Panc1 (cell line): ENCODE data around the gene ERCC1. TPM values are rescaled to one million over a fixed set of nuclear protein-coding genes. Genes with fewer than 3 reads are reported as not detected.

ENCODE experiments used
- ATAC-seq: fragments of 200-7000 bp; cut with Tn5 transposase; 2 replicates; pipeline ENCODE4 v1.9.1; 2020; ENCODE audit warnings: mild to moderate bottlenecking, moderate library complexity
- BruUV-seq: library from RNA; stranded (reverse); fragments of 400-500 nt; replicated peaks from 2 replicates; lab custom pipeline; 2021; lab: Mats Ljungman, UMichigan
- CTCF ChIA-PET: fragments of 300-600 bp; sonication (Branson Sonifier 250); formaldehyde crosslinking; loops from one replicate; lab custom pipeline; 2022; ENCODE audit warnings: antibody characterized with exemption; lab: Charles Lee
- POLR2A ChIA-PET: fragments of 300-600 bp; sonication (Branson Sonifier 250); formaldehyde crosslinking; loops from one replicate; lab custom pipeline; 2022; ENCODE audit warnings: antibody characterized with exemption; lab: Charles Lee
- DNase-seq: peaks from one replicate; pipeline ENCODE4 v3.0.0-alpha.2; 2010; ENCODE audit warnings: low read depth, low spot score
- H3K27ac ChIP-seq: 2 replicates; pipeline ENCODE4 v1.5.1; 2011; ENCODE audit warnings: mild to moderate bottlenecking, low read length, inconsistent platforms
- H3K27me3 ChIP-seq: fragments of 200-500 bp; sonication (Bioruptor generic); 2 replicates; pipeline ENCODE4 v1.6.0; 2014; ENCODE audit warnings: low read length, inconsistent platforms; ENCODE audit not compliant: control insufficient read depth, insufficient read depth
- H3K36me3 ChIP-seq: fragments of 200-500 bp; sonication (Bioruptor generic); 2 replicates; pipeline ENCODE4 v1.5.1; 2014; ENCODE audit warnings: inconsistent platforms, mild to moderate bottlenecking, low read length, moderate library complexity; ENCODE audit not compliant: control insufficient read depth, insufficient read depth
- H3K4me1 ChIP-seq: 2 replicates; pipeline ENCODE4 v1.5.1; 2011; ENCODE audit warnings: inconsistent platforms, mild to moderate bottlenecking, low read length, moderate library complexity; ENCODE audit not compliant: control insufficient read depth, insufficient read depth
- H3K4me3 ChIP-seq, 2 experiments: 2 replicates each; pipeline ENCODE4 v1.5.1; 2011 to 2012; ENCODE audit warnings: low read depth in 2 of 2, low read length in 2 of 2, mild to moderate bottlenecking in 2 of 2, inconsistent platforms in 1 of 2, moderate library complexity in 1 of 2
- H3K9me3 ChIP-seq: fragments of 200-500 bp; sonication (Bioruptor generic); 2 replicates; pipeline ENCODE4 v1.5.1; 2014; ENCODE audit warnings: low read depth, mild to moderate bottlenecking, inconsistent platforms, low read length, moderate library complexity; ENCODE audit not compliant: control insufficient read depth, insufficient read depth
- POLR2AphosphoS5 ChIP-seq: IDR thresholded peaks from 2 replicates; pipeline ENCODE4 v1.6.1; 2012; ENCODE audit warnings: mild to moderate bottlenecking, low read depth, low read length, moderate library complexity
- SIN3A ChIP-seq: IDR thresholded peaks from 2 replicates; pipeline ENCODE4 v1.6.1; 2012; ENCODE audit warnings: low read depth, mild to moderate bottlenecking, low read length, moderate library complexity, borderline replicate concordance; ENCODE audit not compliant: insufficient read depth
- TCF7L2 ChIP-seq: IDR thresholded peaks from 2 replicates; pipeline ENCODE4 v1.6.1; 2011; ENCODE audit warnings: mild to moderate bottlenecking, low read depth, low read length, inconsistent platforms
- in situ Hi-C: cut with HindIII; loops from 2 replicates; pipeline ENCODE4 v1.10.0; 2016; ENCODE audit warnings: low sequenced_read_pairs, low pct_unique_long_range_greater_than_20kb
- intact Hi-C: fragments of 100-400 bp; cut with micrococcal nuclease; formaldehyde crosslinking; loops from one replicate; pipeline ENCODE4 v1.10.0; 2022; ENCODE audit not compliant: unreplicated experiment
- total RNA-seq: library from RNA; stranded (reverse); gene quantifications from one replicate; pipeline ENCODE4 v1.2.1, GENCODE V29; 2021; ENCODE audit not compliant: unreplicated experiment
- TF ChIP-seq, protein P1 (sequence below): fragments of 450-650 bp; IDR thresholded peaks from 2 replicates; pipeline ENCODE4 v1.5.1; 2017; ENCODE audit warnings: mild to moderate bottlenecking
- TF ChIP-seq, protein P2 (sequence below), 2 experiments: IDR thresholded peaks; 2 replicates each; pipeline ENCODE4 v1.6.1; 2011 to 2012; ENCODE audit warnings: low read depth in 2 of 2, control low read depth in 1 of 2, low read length in 1 of 2, mild to moderate bottlenecking in 1 of 2, moderate library complexity in 1 of 2; ENCODE audit not compliant: insufficient read depth in 1 of 2

ERCC1 gene
- total RNA-seq, 1 experiment from 2014 or later: 80.3 TPM

DNA sequence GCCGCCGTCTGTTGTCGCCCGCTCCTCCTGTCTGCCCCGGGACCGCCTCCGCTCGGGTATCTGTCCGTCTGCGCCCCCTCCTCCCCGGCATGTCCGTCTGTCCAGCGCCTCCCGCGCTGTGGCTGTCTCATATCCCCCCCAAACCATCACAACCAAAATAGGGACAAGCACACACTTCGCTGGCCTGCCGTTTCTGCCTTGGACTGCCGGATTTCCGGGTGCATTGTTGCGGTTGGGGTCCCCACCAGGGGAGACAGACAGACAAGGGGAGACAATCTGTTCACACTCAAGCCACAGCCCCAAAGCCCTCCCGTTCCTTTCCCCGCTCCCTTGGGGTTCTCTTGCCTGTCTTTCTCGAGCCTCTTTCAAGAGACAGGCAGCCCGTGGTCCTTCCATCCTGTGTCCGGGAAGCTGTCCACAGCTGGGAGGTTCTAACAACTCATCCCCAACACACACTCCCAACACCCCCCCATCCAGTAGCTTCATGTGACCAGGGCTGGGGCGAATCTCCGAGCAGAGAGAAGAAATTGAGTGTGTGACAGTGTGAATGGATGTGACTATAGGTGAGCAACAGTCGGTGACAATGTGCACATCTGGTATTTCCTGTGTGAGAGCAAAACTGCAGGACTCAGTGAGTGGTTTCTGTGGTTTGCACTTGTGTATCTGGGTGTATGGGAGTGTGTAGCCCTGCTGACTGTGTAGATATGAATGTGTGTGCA is 27.6 kb upstream of the ERCC1 start:
- ATAC-seq: peak; percentile 17
- BruUV-seq: TSS peak; percentile 93
- intact Hi-C loops (no loop called here), in situ Hi-C loops (no loop called here)
- Histone ChIP-seq H3K27ac (peak overlapping the region; percentile 48), H3K4me3 (peak overlapping the region; percentile 59 to 74), H3K27me3 (no peaks in the 10 kb centered on the region), H3K36me3 (no peaks in the 10 kb centered on the region), H3K4me1 (peaks cover 21% of the 10 kb centered on the region), H3K9me3 (no peaks in the 10 kb centered on the region)
- ChIA-PET CTCF (no interaction called here), POLR2A (interaction anchor here (0.6 to 2.8 kb wide), 2 partner anchors 16 to 26 kb away, joined by 7 to 20 read pairs; no protein-coding TSS in a partner anchor)
- no peak for DNase-seq
- TF ChIP-seq SIN3A: no peak; the same call in 1 of the 2 replicates
- TF ChIP-seq, protein P1, sequence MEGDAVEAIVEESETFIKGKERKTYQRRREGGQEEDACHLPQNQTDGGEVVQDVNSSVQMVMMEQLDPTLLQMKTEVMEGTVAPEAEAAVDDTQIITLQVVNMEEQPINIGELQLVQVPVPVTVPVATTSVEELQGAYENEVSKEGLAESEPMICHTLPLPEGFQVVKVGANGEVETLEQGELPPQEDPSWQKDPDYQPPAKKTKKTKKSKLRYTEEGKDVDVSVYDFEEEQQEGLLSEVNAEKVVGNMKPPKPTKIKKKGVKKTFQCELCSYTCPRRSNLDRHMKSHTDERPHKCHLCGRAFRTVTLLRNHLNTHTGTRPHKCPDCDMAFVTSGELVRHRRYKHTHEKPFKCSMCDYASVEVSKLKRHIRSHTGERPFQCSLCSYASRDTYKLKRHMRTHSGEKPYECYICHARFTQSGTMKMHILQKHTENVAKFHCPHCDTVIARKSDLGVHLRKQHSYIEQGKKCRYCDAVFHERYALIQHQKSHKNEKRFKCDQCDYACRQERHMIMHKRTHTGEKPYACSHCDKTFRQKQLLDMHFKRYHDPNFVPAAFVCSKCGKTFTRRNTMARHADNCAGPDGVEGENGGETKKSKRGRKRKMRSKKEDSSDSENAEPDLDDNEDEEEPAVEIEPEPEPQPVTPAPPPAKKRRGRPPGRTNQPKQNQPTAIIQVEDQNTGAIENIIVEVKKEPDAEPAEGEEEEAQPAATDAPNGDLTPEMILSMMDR: no peak
- no peak for TF ChIP-seq POLR2AphosphoS5
- no peak for TF ChIP-seq TCF7L2
- TF ChIP-seq, protein P2, sequence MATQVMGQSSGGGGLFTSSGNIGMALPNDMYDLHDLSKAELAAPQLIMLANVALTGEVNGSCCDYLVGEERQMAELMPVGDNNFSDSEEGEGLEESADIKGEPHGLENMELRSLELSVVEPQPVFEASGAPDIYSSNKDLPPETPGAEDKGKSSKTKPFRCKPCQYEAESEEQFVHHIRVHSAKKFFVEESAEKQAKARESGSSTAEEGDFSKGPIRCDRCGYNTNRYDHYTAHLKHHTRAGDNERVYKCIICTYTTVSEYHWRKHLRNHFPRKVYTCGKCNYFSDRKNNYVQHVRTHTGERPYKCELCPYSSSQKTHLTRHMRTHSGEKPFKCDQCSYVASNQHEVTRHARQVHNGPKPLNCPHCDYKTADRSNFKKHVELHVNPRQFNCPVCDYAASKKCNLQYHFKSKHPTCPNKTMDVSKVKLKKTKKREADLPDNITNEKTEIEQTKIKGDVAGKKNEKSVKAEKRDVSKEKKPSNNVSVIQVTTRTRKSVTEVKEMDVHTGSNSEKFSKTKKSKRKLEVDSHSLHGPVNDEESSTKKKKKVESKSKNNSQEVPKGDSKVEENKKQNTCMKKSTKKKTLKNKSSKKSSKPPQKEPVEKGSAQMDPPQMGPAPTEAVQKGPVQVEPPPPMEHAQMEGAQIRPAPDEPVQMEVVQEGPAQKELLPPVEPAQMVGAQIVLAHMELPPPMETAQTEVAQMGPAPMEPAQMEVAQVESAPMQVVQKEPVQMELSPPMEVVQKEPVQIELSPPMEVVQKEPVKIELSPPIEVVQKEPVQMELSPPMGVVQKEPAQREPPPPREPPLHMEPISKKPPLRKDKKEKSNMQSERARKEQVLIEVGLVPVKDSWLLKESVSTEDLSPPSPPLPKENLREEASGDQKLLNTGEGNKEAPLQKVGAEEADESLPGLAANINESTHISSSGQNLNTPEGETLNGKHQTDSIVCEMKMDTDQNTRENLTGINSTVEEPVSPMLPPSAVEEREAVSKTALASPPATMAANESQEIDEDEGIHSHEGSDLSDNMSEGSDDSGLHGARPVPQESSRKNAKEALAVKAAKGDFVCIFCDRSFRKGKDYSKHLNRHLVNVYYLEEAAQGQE (IDR thresholded peaks at IDR 0.05; ENCODE audit: insufficient read depth in 1 of 2, low read depth in 2 of 2, low read length in 1 of 2): no peak

DNA sequence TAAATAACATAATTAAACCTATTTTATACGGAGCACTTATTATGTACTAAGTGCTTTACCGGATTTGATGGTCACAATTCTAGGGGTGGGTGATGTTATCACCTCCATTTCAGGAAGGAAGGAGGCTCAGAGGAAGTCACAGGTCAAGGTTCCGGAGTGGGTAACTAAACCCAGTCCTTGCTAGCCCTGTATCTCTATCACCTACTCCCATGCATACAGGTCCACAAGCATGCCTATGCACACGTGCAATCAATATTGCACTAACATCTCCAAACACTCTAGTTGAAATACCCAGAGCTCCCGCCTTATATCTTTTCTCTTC is 26.3 kb upstream of the ERCC1 start:
- Histone ChIP-seq H3K9me3 (no peaks in the 10 kb centered on the region), H3K36me3 (no peaks in the 10 kb centered on the region), H3K27ac (peak overlapping the region; percentile 46), H3K4me3 (peak overlapping the region; percentile 59 to 61), H3K27me3 (no peaks in the 10 kb centered on the region), H3K4me1 (peaks cover 11% of the 10 kb centered on the region; the same call in 1 of the 2 replicates)
- ChIA-PET CTCF (no interaction called here), POLR2A (interaction anchor here (0.5 kb wide), 1 partner anchor 443 kb away, joined by 8 read pairs; no protein-coding TSS in a partner anchor)
- intact Hi-C loops: no loop called here
- in situ Hi-C loops: no loop called here
- DNase-seq: no peak
- peak; percentile 25; the same call in 1 of the 2 replicates for ATAC-seq
- TF ChIP-seq, protein P2 (IDR thresholded peaks at IDR 0.05; ENCODE audit: insufficient read depth in 1 of 2, low read depth in 2 of 2, low read length in 1 of 2): no peak
- TF ChIP-seq POLR2AphosphoS5: no peak
- no peak for TF ChIP-seq SIN3A
- TF ChIP-seq, protein P1: no peak
- TF ChIP-seq TCF7L2: no peak
- TSS peak; percentile 92 for BruUV-seq
